B cell (primary cell): Measurements from ENCODE around the gene CR1. TPM values are rescaled to one million over a fixed set of nuclear protein-coding genes. Genes with fewer than 3 reads are reported as not detected.
"Not testable (repeated sequence)": the region's sequence is repeated elsewhere in the genome, so short reads cannot be mapped to it uniquely, and the experiment has no call there.

Experiments used
- ATAC-seq: fragments of 200-7000 bp; cut with Tn5 transposase; one replicate; pipeline ENCODE4 v1.10.0; 2021; ENCODE audit warnings: low read depth, mild to moderate bottlenecking, moderate number of reproducible peaks, moderate library complexity
- CTCF ChIA-PET: fragments of 350-600 bp; sonication (Branson Sonifier 250); formaldehyde crosslinking; loops from one replicate; lab custom pipeline; 2021; ENCODE audit warnings: antibody characterized with exemption, inconsistent platforms; lab: Charles Lee
- POLR2A ChIA-PET: fragments of 350-600 bp; sonication (Branson Sonifier 250); formaldehyde crosslinking; loops from one replicate; lab custom pipeline; 2021; ENCODE audit warnings: antibody characterized with exemption; lab: Charles Lee
- DNase-seq: peaks from one replicate; pipeline ENCODE4 v3.0.0; 2013
- H2AFZ ChIP-seq: 2 replicates; pipeline ENCODE4 v1.6.1; 2012; ENCODE audit warnings: mild to moderate bottlenecking, low read depth, low read length; ENCODE audit not compliant: insufficient read depth, poor library complexity, severe bottlenecking
- H3K27ac ChIP-seq, 2 donors: 1 replicate in 1 of 2; 2 replicates in 1 of 2; pipeline ENCODE4 v1.5.1; 2012 to 2013; ENCODE audit warnings: low read length in 2 of 2, mild to moderate bottlenecking in 2 of 2, moderate library complexity in 1 of 2
- H3K27me3 ChIP-seq, 4 experiments: fragments of 200-600 bp in 1 of 4; sonication (generic) in 1 of 4; replicated peaks in 1 of 4; 1 replicate in 2 of 4; 2 replicates in 2 of 4; pipeline versions ENCODE4 v1.6.1 to v1.7.0; 2013 to 2016; ENCODE audit warnings: low read length in 3 of 4, mild to moderate bottlenecking in 2 of 4, mixed read lengths in 1 of 4, moderate library complexity in 1 of 4; ENCODE audit not compliant: insufficient read depth in 4 of 4, control insufficient read depth in 3 of 4; ENCODE audit errors: control extremely low read depth in 1 of 4
- H3K36me3 ChIP-seq, 2 experiments: replicated peaks in 1 of 2; 1 replicate in 1 of 2; 2 replicates in 1 of 2; pipeline versions ENCODE4 v1.6.1 to v1.7.1; 2013; ENCODE audit warnings: low read length in 1 of 2; ENCODE audit not compliant: insufficient read depth in 2 of 2, control insufficient read depth in 1 of 2; ENCODE audit errors: control extremely low read depth in 1 of 2, extremely low read depth in 1 of 2
- H3K4me1 ChIP-seq, 2 donors: fragments of 200-600 bp in 1 of 2; sonication (generic) in 1 of 2; 1 replicate in 1 of 2; 2 replicates in 1 of 2; pipeline versions ENCODE4 v1.5.1 to v1.6.1; 2013 to 2017; ENCODE audit warnings: low read length in 2 of 2; ENCODE audit not compliant: control insufficient read depth in 2 of 2, insufficient read depth in 2 of 2
- H3K4me2 ChIP-seq: replicated peaks from 2 replicates; pipeline ENCODE3; 2012; ENCODE audit warnings: mild to moderate bottlenecking, low read depth, low read length; ENCODE audit not compliant: poor library complexity, severe bottlenecking
- H3K4me3 ChIP-seq, 5 experiments: fragments of 200-600 bp in 1 of 5; sonication (generic) in 1 of 5; 1 replicate in 3 of 5; 2 replicates in 2 of 5; pipeline versions ENCODE4 v1.5.1 to v1.7.0; 2011 to 2016; ENCODE audit warnings: low read length in 4 of 5, mild to moderate bottlenecking in 4 of 5, low read depth in 2 of 5, control low read depth in 1 of 5, moderate library complexity in 1 of 5; ENCODE audit not compliant: insufficient read depth in 1 of 5; ENCODE audit errors: control extremely low read depth in 1 of 5, extremely low read depth in 1 of 5
- H3K79me2 ChIP-seq: fragments of 200-600 bp; sonication (generic); one replicate; pipeline ENCODE4 v1.6.0; 2016; ENCODE audit warnings: low read length; ENCODE audit not compliant: control insufficient read depth, insufficient read depth
- H3K9ac ChIP-seq: fragments of 200-600 bp; sonication (generic); 2 replicates; pipeline ENCODE4 v1.6.1; 2017; ENCODE audit warnings: mild to moderate bottlenecking, low read length, moderate library complexity
- H3K9me3 ChIP-seq, 3 donors: one replicate each; pipeline versions ENCODE4 v1.6.1 to v1.7.1; 2013; ENCODE audit warnings: low read length in 2 of 3; ENCODE audit not compliant: control insufficient read depth in 2 of 3, insufficient read depth in 1 of 3; ENCODE audit errors: control extremely low read depth in 1 of 3
- H4K20me1 ChIP-seq: 2 replicates; pipeline ENCODE4 v1.6.0; 2012; ENCODE audit warnings: mild to moderate bottlenecking, low read length; ENCODE audit not compliant: insufficient read depth, control insufficient read depth, poor library complexity, severe bottlenecking
- H3K27ac Mint-ChIP-seq: one replicate; pipeline ENCODE4 v1.8.0; 2021; ENCODE audit warnings: mixed read lengths
- H3K27me3 Mint-ChIP-seq: one replicate; pipeline ENCODE4 v1.8.0; 2021; ENCODE audit warnings: mixed read lengths
- H3K4me1 Mint-ChIP-seq: one replicate; pipeline ENCODE4 v1.8.0; 2021; ENCODE audit warnings: mixed read lengths
- H3K4me3 Mint-ChIP-seq: one replicate; pipeline ENCODE4 v1.8.0; 2021; ENCODE audit warnings: mixed read lengths
- H3K9me3 Mint-ChIP-seq: one replicate; pipeline ENCODE4 v1.8.0; 2022; ENCODE audit warnings: mixed read lengths; ENCODE audit not compliant: insufficient read depth
- CTCF ChIP-seq: fragments of 200-600 bp; IDR thresholded peaks from one replicate; pipeline ENCODE4 v1.8.0; 2022; ENCODE audit warnings: antibody characterized with exemption, mild to moderate bottlenecking
- EZH2 ChIP-seq: IDR thresholded peaks from 2 replicates; pipeline ENCODE4 v1.6.1; 2012; ENCODE audit warnings: borderline replicate concordance, low read depth, mild to moderate bottlenecking, moderate library complexity, low read length; ENCODE audit not compliant: insufficient read depth, poor library complexity, severe bottlenecking
- WGBS: methylation state at CpG from one replicate; pipeline ENCODE4 v1.1.5; 2013; ENCODE audit warnings: missing lambda C conversion rate; ENCODE audit not compliant: insufficient coverage; 5-methylcytosine and 5-hydroxymethylcytosine counted together
- intact Hi-C: fragments of 100-400 bp; cut with micrococcal nuclease; formaldehyde crosslinking; loops from one replicate; pipeline ENCODE4 v1.10.0; 2022
- polyA plus RNA-seq: library from polyadenylated mRNA; depleted of rRNA; stranded (reverse); fragments of >200 nt; gene quantifications from 2 replicates; pipeline ENCODE4 v1.2.3, GENCODE V29; 2012
- total RNA-seq, 2 donors: library from RNA; stranded (reverse); fragments of 120-200 nt in 1 of 2; gene quantifications; 1 replicate in 1 of 2; 2 replicates in 1 of 2; pipeline versions ENCODE4 v1.2.3 to v1.2.4, GENCODE V29; 2013 to 2022

CR1 gene
- total and polyA plus RNA-seq, 2 donors (not counting 1 experiment from before 2014, with no cell fraction given), result 26.4 to 36.7 TPM

DNA sequence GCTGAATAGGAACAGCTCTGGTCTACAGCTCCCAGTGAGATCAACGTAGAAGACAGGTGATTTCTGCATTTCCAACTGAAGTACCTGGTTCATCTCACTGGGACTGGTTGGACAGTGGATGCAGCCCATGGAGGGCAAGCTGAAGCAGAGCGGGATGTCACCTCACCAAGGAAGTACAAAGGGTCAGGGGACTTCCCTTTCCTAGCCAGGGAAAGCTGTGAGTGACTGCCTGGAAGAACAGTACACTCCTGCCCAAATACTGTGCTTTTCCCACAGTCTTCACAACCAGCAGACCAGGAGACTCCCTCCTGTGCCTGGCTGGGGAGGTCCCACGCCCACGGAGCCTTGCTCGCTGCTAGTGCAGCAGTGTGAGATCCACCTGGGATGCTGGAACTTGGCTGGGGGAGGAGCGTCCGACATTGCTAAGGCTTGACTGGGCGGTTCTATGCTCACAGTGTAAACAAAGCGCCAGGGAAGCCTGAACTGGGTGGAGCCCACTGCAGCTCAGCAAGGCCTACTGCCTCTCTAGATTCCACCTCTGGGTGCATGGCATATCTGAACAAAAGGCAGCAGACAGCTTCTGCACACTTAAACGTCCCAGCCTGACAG, 163.7 kb downstream of the CR1 start:
- ATAC-seq (no peak), DNase-seq (no peak)
- ChIA-PET POLR2A (interaction anchor here (0.6 kb wide), 1 partner anchor 211 kb away, joined by 13 read pairs; no protein-coding TSS in a partner anchor), CTCF (no interaction called here)
- Histone ChIP-seq H3K36me3 (no peaks in the 10 kb centered on the region), H3K4me1 (no peaks in the 10 kb centered on the region), H3K4me3 (no peak overlapping the region), H4K20me1 (no peaks in the 10 kb centered on the region), H3K9ac (no peak overlapping the region), H3K27me3 (no peaks in the 10 kb centered on the region), H3K9me3 (no peaks in the 10 kb centered on the region), H3K4me2 (no peak overlapping the region), H2AFZ (no peak overlapping the region), H3K79me2 (no peaks in the 10 kb centered on the region), H3K27ac (no peak overlapping the region)
- 82% methylated on average over 10 of the region's 10 CpGs for WGBS
- H3K9me3 Mint-ChIP-seq, result no peaks in the 10 kb centered on the region
- H3K27ac Mint-ChIP-seq, result no peak overlapping the region
- no peak for TF ChIP-seq CTCF
- TF ChIP-seq EZH2, result no peak
- peaks cover 3% of the 10 kb centered on the region for H3K27me3 Mint-ChIP-seq
- H3K4me3 Mint-ChIP-seq, result no peak overlapping the region
- intact Hi-C loops, result loop anchor here (10.0 kb wide), 1 partner anchor 305 kb away; no protein-coding TSS in a partner anchor
- H3K4me1 Mint-ChIP-seq, result no peaks in the 10 kb centered on the region

GRCh38 chr1:207661420-207661819, 165.5 kb downstream of the CR1 start:
- H3K9me3 ChIP-seq, CTCF ChIA-PET: not testable (repeated sequence)
- H3K27me3 Mint-ChIP-seq, result peaks cover 10% of the 10 kb centered on the region

More at GRCh38 chr1:207661420-207661819, 165.5 kb downstream of the CR1 start:
- H3K4me1 ChIP-seq, POLR2A ChIA-PET, DNase-seq, H3K36me3 ChIP-seq, H3K4me3 Mint-ChIP-seq, H3K9me3 Mint-ChIP-seq, H4K20me1 ChIP-seq, H3K4me2 ChIP-seq, H3K27ac ChIP-seq, H3K4me3 ChIP-seq, H3K4me1 Mint-ChIP-seq, H2AFZ ChIP-seq, H3K9ac ChIP-seq, H3K27ac Mint-ChIP-seq, H3K27me3 ChIP-seq, H3K79me2 ChIP-seq, ATAC-seq, intact Hi-C loops: not testable (repeated sequence)
- no CpG with 5 or more reads among the region's 2 CpGs for WGBS
